Measurements from ENCODE around the gene SP3. TPM values are rescaled to one million over a fixed set of nuclear protein-coding genes. Genes with fewer than 3 reads are reported as not detected.

The SP3 gene
- total and polyA plus RNA-seq, 4 donors: 14.5 to 183 (median 55.2) TPM

- Histone ChIP-seq H3K4me3 (no peak overlapping the region), H3K27ac (ENCODE audit: low read depth in 1 of 2, low read length in 1 of 2) (no peak overlapping the region), H3K9me3 (ENCODE audit: control insufficient read depth in 4 of 4, insufficient read depth in 3 of 4, low read length in 3 of 4) (no peaks in the 10 kb centered on the region), H3K9ac (ENCODE audit: insufficient read depth in 1 of 2, low read length in 2 of 2) (no peak overlapping the region), H3K27me3 (ENCODE audit: control insufficient read depth in 3 of 3, insufficient read depth in 3 of 3, low read length in 2 of 3) (no peaks in the 10 kb centered on the region), H3K4me1 (ENCODE audit: control insufficient read depth in 5 of 5, insufficient read depth in 5 of 5, low read length in 5 of 5) (no peaks in the 10 kb centered on the region), H3K36me3 (ENCODE audit: control insufficient read depth in 4 of 4, insufficient read depth in 4 of 4, low read length in 4 of 4) (no peaks in the 10 kb centered on the region)
- TF ChIP-seq CTCF (IDR thresholded peaks at IDR 0.05; ENCODE audit: control extremely low read depth, extremely low read depth): no peak
- no peak for ATAC-seq (ENCODE audit: insufficient read depth, low FRiP score)
- WGBS, 2 donors: 57 to 83% methylated on average over 13 of the region's 13 CpGs
- no peak for DNase-seq
Measured at GRCh38 chr2:173874003-173874893, 90.9 kb downstream of the SP3 start.

GRCh38 chr2:173872714-173873113 lies 92.5 kb downstream of the SP3 start:
- no peaks in the 10 kb centered on the region for H3K9me3 ChIP-seq (ENCODE audit: control insufficient read depth in 4 of 4, insufficient read depth in 3 of 4, low read length in 3 of 4)
- no peaks in the 10 kb centered on the region for H3K27me3 ChIP-seq (ENCODE audit: control insufficient read depth in 3 of 3, insufficient read depth in 3 of 3, low read length in 2 of 3)
- ATAC-seq (ENCODE audit: insufficient read depth, low FRiP score): peak; percentile 30
- no peaks in the 10 kb centered on the region for H3K36me3 ChIP-seq (ENCODE audit: control insufficient read depth in 4 of 4, insufficient read depth in 4 of 4, low read length in 4 of 4)
- H3K9ac ChIP-seq (ENCODE audit: insufficient read depth in 1 of 2, low read length in 2 of 2): no peak overlapping the region
- no peak for TF ChIP-seq CTCF (IDR thresholded peaks at IDR 0.05; ENCODE audit: control extremely low read depth, extremely low read depth)
- no peak overlapping the region for H3K4me3 ChIP-seq
- H3K4me1 ChIP-seq (ENCODE audit: control insufficient read depth in 5 of 5, insufficient read depth in 5 of 5, low read length in 5 of 5): no peaks in the 10 kb centered on the region
- WGBS, 2 donors: 75 to 79% methylated on average over 5 of the region's 5 CpGs
- H3K27ac ChIP-seq (ENCODE audit: low read depth in 1 of 2, low read length in 1 of 2): no peak overlapping the region
- DNase-seq: peak; percentile 25 to 44 (median 25)

GRCh38 chr2:173869244-173870229 lies 95.6 kb downstream of the SP3 start:
- WGBS, 2 donors: 85 to 93% methylated on average over 8 of the region's 8 CpGs
- TF ChIP-seq CTCF (IDR thresholded peaks at IDR 0.05; ENCODE audit: control extremely low read depth, extremely low read depth): no peak
- DNase-seq (no peak), ATAC-seq (ENCODE audit: insufficient read depth, low FRiP score) (no peak)
- Histone ChIP-seq H3K9me3 (ENCODE audit: control insufficient read depth in 4 of 4, insufficient read depth in 3 of 4, low read length in 3 of 4) (no peaks in the 10 kb centered on the region), H3K9ac (ENCODE audit: insufficient read depth in 1 of 2, low read length in 2 of 2) (no peak overlapping the region), H3K36me3 (ENCODE audit: control insufficient read depth in 4 of 4, insufficient read depth in 4 of 4, low read length in 4 of 4) (no peaks in the 10 kb centered on the region), H3K27me3 (ENCODE audit: control insufficient read depth in 3 of 3, insufficient read depth in 3 of 3, low read length in 2 of 3) (no peaks in the 10 kb centered on the region), H3K27ac (ENCODE audit: low read depth in 1 of 2, low read length in 1 of 2) (no peak overlapping the region), H3K4me1 (ENCODE audit: control insufficient read depth in 5 of 5, insufficient read depth in 5 of 5, low read length in 5 of 5) (peaks cover 0 to 14% (median 0%) of the 10 kb centered on the region in 5 donors), H3K4me3 (no peak overlapping the region)
